Endometrial microvascular endothelial cells (primary cell): ENCODE data around the gene MROH2B. TPM values are rescaled to one million over a fixed set of nuclear protein-coding genes. Genes with fewer than 3 reads are reported as not detected.

Experiments used
- in situ Hi-C: cut with HindIII; loops from 2 replicates; pipeline ENCODE4 v1.10.0; 2017; ENCODE audit warnings: low sequenced_read_pairs, low pct_unique_long_range_greater_than_20kb; ENCODE audit errors: inconsistent ontology term
- total RNA-seq: library from RNA; depleted of rRNA; stranded (reverse); fragments of >200 nt; gene quantifications from one replicate; pipeline ENCODE4 v1.2.3, GENCODE V29; 2015; ENCODE audit errors: inconsistent ontology term

Gene MROH2B
- total RNA-seq, 1 donor from 2014 or later = not detected

- in situ Hi-C loops = no loop called here
Observed at GRCh38 chr5:40984884-40985283, 86.3 kb downstream of the MROH2B start.

GRCh38 chr5:40983781-40984180, 87.4 kb downstream of the MROH2B start:
- in situ Hi-C loops = no loop called here

GRCh38 chr5:40981420-40981819, 89.7 kb downstream of the MROH2B start:
- in situ Hi-C loops = no loop called here

GRCh38 chr5:40976836-40977235, 94.3 kb downstream of the MROH2B start:
- in situ Hi-C loops = no loop called here

- in situ Hi-C loops = no loop called here
Observed at GRCh38 chr5:40976041-40976440, 95.1 kb downstream of the MROH2B start.

- in situ Hi-C loops = no loop called here
Observed at GRCh38 chr5:40973364-40974004, 97.7 kb downstream of the MROH2B start.

GRCh38 chr5:40972434-40972833, 98.7 kb downstream of the MROH2B start:
- in situ Hi-C loops = no loop called here

- in situ Hi-C loops = no loop called here
Observed at GRCh38 chr5:40962207-40962955, 108.8 kb downstream of the MROH2B start.

GRCh38 chr5:40960037-40960436, 111.1 kb downstream of the MROH2B start:
- in situ Hi-C loops = no loop called here

GRCh38 chr5:40958811-40959210, 112.3 kb downstream of the MROH2B start:
- in situ Hi-C loops = no loop called here

GRCh38 chr5:40957048-40957447, 114.1 kb downstream of the MROH2B start:
- in situ Hi-C loops = no loop called here

- in situ Hi-C loops = no loop called here
Observed at GRCh38 chr5:40955313-40955712, 115.8 kb downstream of the MROH2B start.

Other genes with a start within 250 kb of the MROH2B start
- 27.2 TPM for gene RPL37, start 236.1 kb downstream of the MROH2B start, total RNA-seq
- gene CARD6, start 230.0 kb downstream of the MROH2B start, total RNA-seq = 32.4 TPM
- not detected for gene C7, start 161.8 kb downstream of the MROH2B start, total RNA-seq
- not detected for gene C6, start 142.2 kb upstream of the MROH2B start, total RNA-seq